HG03439 (cell line): Measurements from ENCODE around the gene MINDY4.
"Not testable (repeated sequence)": the region's sequence is repeated elsewhere in the genome, so short reads cannot be mapped to it uniquely, and the experiment has no call there.

Source experiments
- ATAC-seq: cut with Tn5 transposase; IDR thresholded peaks from one replicate; pipeline ENCODE4 v1.9.1; 2021; ENCODE audit warnings: mild to moderate bottlenecking, moderate library complexity; ENCODE audit not compliant: unreplicated experiment

MINDY4 gene

GRCh38 chr7:30831936-30832335 is 60.7 kb downstream of the MINDY4 start:
- no peak for ATAC-seq

- not testable (repeated sequence) for ATAC-seq
Observed at GRCh38 chr7:30834017-30834674, 62.9 kb downstream of the MINDY4 start.

DNA sequence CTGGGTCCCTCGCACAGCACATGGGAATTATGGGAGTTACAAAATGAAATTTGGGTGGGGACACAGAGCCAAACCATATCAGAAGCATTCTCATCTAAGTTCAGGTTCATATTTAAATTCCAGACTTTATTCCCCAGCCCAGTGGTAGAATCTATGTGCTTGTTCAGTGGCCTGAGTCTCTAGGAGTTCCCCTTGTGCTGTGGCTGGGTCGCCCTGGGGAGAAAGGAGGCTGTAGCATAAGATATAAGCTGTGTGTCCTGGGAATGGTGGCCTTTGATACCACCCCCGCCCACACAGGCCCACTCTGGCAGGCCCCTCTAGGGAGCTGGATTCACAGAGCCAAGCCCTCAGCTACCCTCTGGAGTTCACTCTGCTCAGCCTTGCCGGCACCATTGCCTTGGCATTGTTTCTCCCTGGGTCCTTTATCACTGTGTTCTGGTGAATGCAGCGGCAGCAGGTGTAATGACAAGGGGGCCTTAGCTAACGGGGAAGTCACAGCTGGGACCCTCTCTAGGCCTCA is 64.2 kb downstream of the MINDY4 start:
- no peak for ATAC-seq

GRCh38 chr7:30836991-30837390 is 65.8 kb downstream of the MINDY4 start:
- no peak for ATAC-seq

DNA sequence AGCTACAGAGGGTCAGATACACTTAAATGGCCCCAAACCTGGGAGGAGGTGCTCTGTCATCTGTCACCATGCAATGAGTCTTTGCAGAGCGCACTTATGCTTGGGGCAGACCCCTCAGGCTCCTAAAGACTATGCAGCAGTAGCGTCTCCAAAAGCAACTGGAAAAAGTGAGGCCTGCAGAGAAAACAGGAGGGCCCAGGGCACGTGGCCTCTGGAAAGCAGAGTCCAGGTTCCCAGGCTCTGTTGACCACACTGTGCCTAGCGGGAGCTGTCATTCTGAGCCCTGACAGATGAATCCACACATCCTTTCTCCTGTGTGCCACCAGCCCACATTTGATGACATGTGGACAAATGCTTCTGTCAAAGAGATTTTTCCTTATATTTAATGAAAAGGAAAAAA is 66.4 kb downstream of the MINDY4 start:
- no peak for ATAC-seq

- ATAC-seq: no peak
Observed at GRCh38 chr7:30838008-30838407, 66.8 kb downstream of the MINDY4 start.

- ATAC-seq: no peak
Observed at GRCh38 chr7:30840141-30841024, 69.2 kb downstream of the MINDY4 start.

- ATAC-seq: no peak
Observed at GRCh38 chr7:30841025-30841735, 70.0 kb downstream of the MINDY4 start.

DNA sequence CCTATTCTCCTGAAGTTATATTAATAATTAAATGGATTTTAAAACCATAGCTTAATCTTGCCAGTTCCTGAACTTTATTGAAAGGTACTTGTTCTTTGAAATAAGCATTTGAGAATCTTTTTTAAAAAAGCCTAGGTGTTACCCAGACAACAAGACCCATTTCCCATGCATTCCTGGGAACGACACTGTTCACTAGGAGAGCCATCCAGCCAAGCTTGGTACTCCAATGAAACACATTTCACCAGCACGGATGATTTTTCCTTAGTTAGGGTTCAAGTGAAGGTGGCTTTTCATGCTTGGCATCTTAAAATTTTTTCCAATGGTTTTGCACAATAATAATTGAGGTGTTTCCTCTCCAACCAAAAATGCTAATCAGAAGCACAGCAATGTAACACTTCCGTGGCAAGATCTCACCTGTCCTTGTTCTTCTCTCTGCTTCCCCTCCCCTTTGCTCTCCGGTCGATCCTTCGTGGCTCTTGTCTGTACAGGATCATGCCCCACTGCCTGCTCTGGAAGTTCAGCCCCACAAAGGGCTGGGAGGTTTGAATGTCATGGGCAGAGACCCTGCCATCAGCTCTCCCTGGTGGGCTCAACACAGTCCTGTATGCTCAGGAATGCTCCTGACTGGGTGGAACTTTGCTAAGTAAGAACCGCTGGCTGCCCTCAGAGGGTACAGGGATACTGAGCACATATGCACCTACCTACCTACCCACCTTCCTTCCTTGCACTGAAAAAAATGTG is 70.8 kb downstream of the MINDY4 start:
- no peak for ATAC-seq

- no peak for ATAC-seq
Observed at GRCh38 chr7:30842542-30843451, 71.6 kb downstream of the MINDY4 start.

DNA sequence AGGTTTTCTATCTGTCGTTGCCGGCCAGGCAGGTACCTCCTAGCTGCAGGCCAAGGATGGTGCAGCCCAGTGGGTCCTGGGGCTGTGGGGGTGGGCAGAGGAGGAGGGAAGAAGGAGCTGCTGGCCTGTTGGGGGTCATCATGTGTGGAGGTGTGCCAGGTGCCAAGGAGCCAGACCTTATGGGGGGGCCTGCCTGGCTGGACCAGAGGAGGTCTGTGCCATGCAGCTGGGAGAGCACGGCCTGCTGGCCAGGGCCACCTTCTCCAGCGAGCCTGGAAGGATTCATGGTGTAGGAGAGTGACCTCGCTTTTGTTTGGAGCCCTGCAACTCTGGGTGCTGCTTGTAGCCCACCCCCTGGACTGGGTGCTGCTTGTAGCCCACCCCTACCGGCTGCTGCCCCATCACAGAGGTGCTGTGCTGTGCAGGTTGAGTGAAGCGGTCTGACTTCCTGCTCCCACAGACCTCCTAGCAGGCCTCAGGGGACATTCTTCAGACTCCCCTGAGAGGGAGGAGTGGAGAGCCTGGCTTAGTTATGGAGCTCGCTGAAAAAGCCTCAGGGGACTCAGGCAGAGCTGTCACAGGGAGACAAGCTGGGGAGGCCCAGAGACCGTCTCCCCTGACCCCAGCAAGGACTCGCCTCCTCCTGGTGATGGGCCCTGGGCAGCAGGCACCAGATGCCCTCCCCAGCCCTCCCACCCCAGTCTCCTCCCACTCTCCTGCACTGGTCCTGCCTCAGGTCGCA is 72.7 kb downstream of the MINDY4 start:
- no peak for ATAC-seq

DNA sequence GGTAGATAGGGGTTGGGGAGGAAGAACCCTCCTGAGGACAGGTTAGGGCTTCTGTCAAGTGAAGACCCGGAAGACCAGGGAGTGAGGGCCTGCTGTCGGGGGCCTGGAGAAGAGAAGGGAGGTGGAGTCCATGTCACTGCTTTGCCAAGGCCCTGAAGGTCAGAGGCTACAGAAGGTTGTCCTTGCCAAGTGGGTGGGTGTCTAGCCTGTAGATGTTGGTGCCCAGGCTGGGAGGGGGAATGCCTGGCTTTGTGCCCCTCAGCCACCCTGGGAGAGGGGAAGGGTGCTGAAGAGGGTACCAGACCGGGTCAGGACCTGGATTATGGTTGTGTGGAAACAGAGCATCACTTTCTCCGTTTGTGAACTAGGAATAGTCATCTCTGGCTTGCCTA is 73.3 kb downstream of the MINDY4 start:
- ATAC-seq: no peak

DNA sequence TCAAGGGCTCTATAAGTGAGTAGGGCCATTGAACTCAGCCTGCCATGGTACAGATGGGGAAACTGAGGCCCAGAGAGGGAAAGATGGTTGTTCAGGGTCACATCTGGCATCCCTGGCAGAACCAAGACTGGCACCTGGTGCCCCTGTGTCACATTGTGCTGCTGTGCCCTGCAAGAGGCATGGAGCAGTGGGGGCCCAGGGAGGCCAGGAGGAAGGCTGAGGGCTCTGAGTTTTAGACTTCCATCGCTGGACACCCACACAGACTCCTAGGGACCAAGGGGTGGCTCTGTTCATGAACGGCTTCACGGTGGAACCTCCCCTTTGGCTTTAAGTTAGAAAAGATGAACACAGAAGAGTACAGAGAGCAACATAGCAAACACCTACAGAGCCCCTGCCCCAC is 73.7 kb downstream of the MINDY4 start:
- ATAC-seq: no peak

- ATAC-seq: no peak
Observed at GRCh38 chr7:30845426-30846135, 74.4 kb downstream of the MINDY4 start.

- ATAC-seq: no peak
Observed at GRCh38 chr7:30846378-30846777, 75.2 kb downstream of the MINDY4 start.

DNA sequence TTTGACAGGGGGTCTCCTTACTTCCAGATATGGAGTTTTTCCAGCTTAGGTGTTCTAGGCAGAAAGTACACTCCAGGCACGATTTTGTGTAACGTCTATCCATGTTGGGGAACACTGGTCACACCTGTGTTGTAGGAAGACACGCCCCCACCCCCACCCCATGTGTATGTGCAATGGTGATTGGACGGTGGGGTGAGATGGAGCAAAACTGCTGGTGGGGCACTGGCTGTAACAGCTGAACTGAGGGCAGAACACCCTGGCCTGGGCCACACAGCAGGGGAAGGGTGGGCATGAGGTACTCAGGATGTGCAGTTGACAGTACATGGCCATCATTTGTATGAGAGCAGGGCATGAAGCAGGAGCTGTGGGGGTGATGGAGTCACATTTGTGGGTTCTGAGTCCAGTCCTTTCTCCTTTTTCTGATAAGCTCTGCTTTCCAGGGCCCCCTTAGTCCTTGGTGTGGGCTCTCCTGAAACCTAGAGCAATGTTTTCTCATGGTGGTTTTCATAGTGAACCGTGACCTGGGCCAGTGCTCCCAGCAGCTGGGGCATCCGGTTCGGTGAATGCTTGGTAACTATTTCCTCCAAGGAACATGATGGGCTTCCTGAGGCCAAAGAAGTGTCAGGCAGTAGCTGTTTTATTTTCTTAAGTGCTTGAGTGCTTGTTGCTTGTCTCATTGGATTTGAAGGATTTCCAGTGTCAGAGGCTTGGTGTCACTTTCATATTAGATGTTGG is 77.1 kb downstream of the MINDY4 start:
- no peak for ATAC-seq

DNA sequence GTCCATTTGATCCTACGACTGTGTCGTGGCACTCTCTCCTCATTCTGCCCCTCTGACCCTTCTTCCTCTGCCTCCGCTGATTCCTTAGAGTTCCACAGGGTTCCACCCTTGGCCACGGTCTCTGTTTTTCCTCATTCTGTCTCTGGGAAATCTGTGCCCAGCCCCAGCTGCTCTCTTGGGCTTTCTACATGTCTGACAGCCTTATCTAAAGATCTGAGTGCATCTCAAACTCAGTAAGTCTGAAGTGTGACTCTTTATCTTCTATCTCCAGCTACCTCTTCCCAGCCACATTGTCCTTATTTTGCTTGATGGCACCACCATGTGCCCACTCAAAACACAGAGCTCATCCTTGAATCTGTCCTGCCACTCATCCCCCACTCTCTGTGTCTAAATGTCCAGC is 78.3 kb downstream of the MINDY4 start:
- no peak for ATAC-seq

DNA sequence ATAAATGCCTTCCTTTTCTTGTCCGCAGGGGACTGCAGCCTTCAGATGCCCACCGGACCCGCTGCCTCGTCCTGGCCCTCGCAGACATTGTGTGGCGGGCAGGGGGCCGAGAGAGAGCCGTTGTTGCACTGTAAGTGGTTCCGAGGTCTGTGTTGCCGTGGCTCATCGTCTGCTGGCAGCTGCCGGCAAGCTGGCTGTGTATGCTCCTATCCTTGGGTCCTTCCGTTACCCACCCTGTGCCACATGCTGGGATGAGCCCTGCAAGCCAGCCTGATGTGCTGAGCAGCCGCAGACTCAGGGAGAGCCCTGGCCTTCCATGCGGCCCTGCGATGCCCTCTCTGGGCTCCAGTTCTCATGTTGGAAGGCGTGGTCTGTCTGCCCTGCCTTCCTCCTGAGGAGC is 79.2 kb downstream of the MINDY4 start:
- no peak for ATAC-seq
